ENCODE data around the gene COL27A1. TPM values are rescaled to one million over a fixed set of nuclear protein-coding genes. Genes with fewer than 3 reads are reported as not detected.

COL27A1 gene
- total and polyA plus RNA-seq, 2 experiments from 2014 or later = 44.6 to 47.0 TPM

DNA sequence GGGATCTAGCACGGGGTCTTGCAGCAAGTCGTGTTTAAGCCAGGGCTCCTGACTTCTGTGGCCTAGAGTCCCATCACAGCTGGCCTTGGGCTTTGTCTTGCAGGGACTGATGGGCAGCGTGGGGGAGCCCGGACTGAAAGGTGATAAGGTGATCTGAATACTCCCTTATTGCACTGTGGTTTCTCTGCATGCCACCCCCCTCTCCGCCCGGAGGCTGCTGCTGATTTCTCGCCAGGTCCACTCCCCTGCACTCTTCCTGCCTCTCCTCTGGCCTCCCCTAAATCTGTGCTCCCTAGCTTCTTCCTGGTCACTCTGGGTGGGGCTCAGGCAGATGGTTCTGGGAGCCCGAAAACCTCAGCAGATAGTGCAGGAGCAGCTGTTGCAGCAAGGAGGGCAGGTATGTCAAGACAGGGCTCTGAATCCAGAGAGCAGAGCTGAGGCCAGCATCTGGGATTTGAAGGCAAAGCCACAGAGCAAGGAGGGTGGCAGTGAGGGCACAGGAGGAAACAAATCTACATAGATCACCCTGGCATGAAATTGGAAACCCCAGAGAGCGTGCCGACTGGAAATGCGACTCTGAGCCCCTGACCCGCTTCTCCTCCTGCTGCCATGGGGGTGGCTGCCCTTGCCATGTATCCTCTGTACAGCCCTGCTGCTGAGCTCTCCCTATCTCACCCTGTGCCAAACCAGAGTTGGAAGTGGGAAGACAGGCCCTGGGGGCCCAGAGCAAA is 76.5 kb downstream of the COL27A1 start:
- Histone ChIP-seq H3K9me2 (replicated peaks; ENCODE audit: insufficient read depth) (no peaks in the 10 kb centered on the region), H3K4me1 (ENCODE audit: insufficient read depth) (peaks cover 12% of the 10 kb centered on the region), H4K20me1 (ENCODE audit: insufficient read depth, poor library complexity, severe bottlenecking) (no peaks in the 10 kb centered on the region), H3K27me3 (no peaks in the 10 kb centered on the region), H2AFZ (no peak overlapping the region), H3K36me3 (replicated peaks; ENCODE audit: insufficient read depth, low read depth) (no peaks in the 10 kb centered on the region), H3K27ac (no peak overlapping the region), H3K9me3 (ENCODE audit: low read depth) (no peaks in the 10 kb centered on the region), H3K4me2 (no peak overlapping the region), H3K4me3 (no peak overlapping the region), H3K79me2 (no peaks in the 10 kb centered on the region)
- 83% methylated on average over 12 of the region's 12 CpGs for WGBS (ENCODE audit: low lambda C conversion rate, missing lambda C conversion rate)
- TF ChIP-seq EZH2phosphoT487 (IDR thresholded peaks at IDR 0.05; ENCODE audit: low read depth, severe bottlenecking, unreplicated experiment) (no peak), EZH2 (IDR thresholded peaks at IDR 0.05; ENCODE audit: borderline replicate concordance) (no peak)
- TF ChIP-seq, protein P1, sequence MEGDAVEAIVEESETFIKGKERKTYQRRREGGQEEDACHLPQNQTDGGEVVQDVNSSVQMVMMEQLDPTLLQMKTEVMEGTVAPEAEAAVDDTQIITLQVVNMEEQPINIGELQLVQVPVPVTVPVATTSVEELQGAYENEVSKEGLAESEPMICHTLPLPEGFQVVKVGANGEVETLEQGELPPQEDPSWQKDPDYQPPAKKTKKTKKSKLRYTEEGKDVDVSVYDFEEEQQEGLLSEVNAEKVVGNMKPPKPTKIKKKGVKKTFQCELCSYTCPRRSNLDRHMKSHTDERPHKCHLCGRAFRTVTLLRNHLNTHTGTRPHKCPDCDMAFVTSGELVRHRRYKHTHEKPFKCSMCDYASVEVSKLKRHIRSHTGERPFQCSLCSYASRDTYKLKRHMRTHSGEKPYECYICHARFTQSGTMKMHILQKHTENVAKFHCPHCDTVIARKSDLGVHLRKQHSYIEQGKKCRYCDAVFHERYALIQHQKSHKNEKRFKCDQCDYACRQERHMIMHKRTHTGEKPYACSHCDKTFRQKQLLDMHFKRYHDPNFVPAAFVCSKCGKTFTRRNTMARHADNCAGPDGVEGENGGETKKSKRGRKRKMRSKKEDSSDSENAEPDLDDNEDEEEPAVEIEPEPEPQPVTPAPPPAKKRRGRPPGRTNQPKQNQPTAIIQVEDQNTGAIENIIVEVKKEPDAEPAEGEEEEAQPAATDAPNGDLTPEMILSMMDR (IDR thresholded peaks at IDR 0.05; ENCODE audit: poor library complexity) = no peak
- DNase-seq (ENCODE audit: low spot score) = no peak

- no peak for TF ChIP-seq EZH2 (IDR thresholded peaks at IDR 0.05; ENCODE audit: borderline replicate concordance)
- H4K20me1 ChIP-seq (ENCODE audit: insufficient read depth, poor library complexity, severe bottlenecking) = no peaks in the 10 kb centered on the region
- H3K27ac ChIP-seq = peak overlapping the region; percentile 27
- H3K79me2 ChIP-seq = no peaks in the 10 kb centered on the region
- H3K4me3 ChIP-seq = no peak overlapping the region
- H3K4me2 ChIP-seq = no peak overlapping the region
- H2AFZ ChIP-seq = no peak overlapping the region
- no peaks in the 10 kb centered on the region for H3K27me3 ChIP-seq
- WGBS (ENCODE audit: low lambda C conversion rate, missing lambda C conversion rate) = 94% methylated on average over 10 of the region's 10 CpGs
- H3K4me1 ChIP-seq (ENCODE audit: insufficient read depth) = peaks cover 10% of the 10 kb centered on the region
- DNase-seq (ENCODE audit: low spot score) = no peak
- H3K9me2 ChIP-seq (replicated peaks; ENCODE audit: insufficient read depth) = no peaks in the 10 kb centered on the region
- H3K9me3 ChIP-seq (ENCODE audit: low read depth) = no peaks in the 10 kb centered on the region
- no peaks in the 10 kb centered on the region for H3K36me3 ChIP-seq (replicated peaks; ENCODE audit: insufficient read depth, low read depth)
Observed at GRCh38 chr9:114233491-114234185, 78.3 kb downstream of the COL27A1 start.

GRCh38 chr9:114235033-114235661 is 79.8 kb downstream of the COL27A1 start:
- TF ChIP-seq EZH2 (IDR thresholded peaks at IDR 0.05; ENCODE audit: borderline replicate concordance) (no peak), EZH2phosphoT487 (IDR thresholded peaks at IDR 0.05; ENCODE audit: low read depth, severe bottlenecking, unreplicated experiment) (no peak)
- TF ChIP-seq, protein P1 (IDR thresholded peaks at IDR 0.05; ENCODE audit: poor library complexity) = no peak
- WGBS (ENCODE audit: low lambda C conversion rate, missing lambda C conversion rate) = 85% methylated on average over 16 of the region's 16 CpGs
- no peak for DNase-seq (ENCODE audit: low spot score)

More at GRCh38 chr9:114235033-114235661, 79.8 kb downstream of the COL27A1 start:
- H3K4me3 ChIP-seq = no peak overlapping the region
- H3K36me3 ChIP-seq (replicated peaks; ENCODE audit: insufficient read depth, low read depth) = no peaks in the 10 kb centered on the region
- H3K4me1 ChIP-seq (ENCODE audit: insufficient read depth) = peaks cover 8% of the 10 kb centered on the region
- H3K4me2 ChIP-seq = no peak overlapping the region
- H2AFZ ChIP-seq = no peak overlapping the region
- no peak overlapping the region for H3K27ac ChIP-seq
- no peaks in the 10 kb centered on the region for H3K79me2 ChIP-seq
- no peaks in the 10 kb centered on the region for H3K27me3 ChIP-seq
- H3K9me2 ChIP-seq (replicated peaks; ENCODE audit: insufficient read depth) = no peaks in the 10 kb centered on the region
- H4K20me1 ChIP-seq (ENCODE audit: insufficient read depth, poor library complexity, severe bottlenecking) = no peaks in the 10 kb centered on the region
- H3K9me3 ChIP-seq (ENCODE audit: low read depth) = no peaks in the 10 kb centered on the region
